C4-2B (cell line): ENCODE data around the gene MRPL41.
"Not testable (repeated sequence)": the region's sequence is repeated elsewhere in the genome, so short reads cannot be mapped to it uniquely, and the experiment has no call there.

Experiments used
- H3K27ac ChIP-seq: fragments of 450-650 bp; 2 replicates; pipeline ENCODE4 v1.5.1; 2017
- CTCF ChIP-seq: fragments of 450-650 bp; conservative IDR thresholded peaks from 2 replicates; pipeline ENCODE4 v1.5.1; 2017; ENCODE audit warnings: mild to moderate bottlenecking
- ZFX ChIP-seq: fragments of 450-650 bp; IDR thresholded peaks from 2 replicates; pipeline ENCODE4 v1.6.1; 2017

Gene MRPL41

GRCh38 chr9:137588311-137588710 lies 36.6 kb downstream of the MRPL41 start:
- TF ChIP-seq ZFX: no peak
- TF ChIP-seq CTCF: no peak
- H3K27ac ChIP-seq: peak overlapping the region; percentile 88; the same call in 1 of the 2 replicates

GRCh38 chr9:137588891-137589290 lies 37.2 kb downstream of the MRPL41 start:
- TF ChIP-seq CTCF: no peak
- TF ChIP-seq ZFX: no peak
- peak overlapping the region; percentile 88 for H3K27ac ChIP-seq

GRCh38 chr9:137589441-137590122 lies 37.9 kb downstream of the MRPL41 start:
- TF ChIP-seq CTCF (no peak), ZFX (peak; percentile 89)
- peak overlapping the region; percentile 88 for H3K27ac ChIP-seq

GRCh38 chr9:137590123-137590468 lies 38.4 kb downstream of the MRPL41 start:
- H3K27ac ChIP-seq: peak overlapping the region; percentile 88
- TF ChIP-seq CTCF (no peak), ZFX (peak; percentile 87; the same call in 1 of the 2 replicates)

- TF ChIP-seq ZFX: 0 out of 2 replicates have a peak, but pooled peaks have one; percentile 19
- TF ChIP-seq CTCF: no peak
- peak within 1 kb of the TSS; percentile 88 for H3K27ac ChIP-seq
Measured at GRCh38 chr9:137590469-137591383, 39.0 kb downstream of the MRPL41 start, which contains the start of gene ZMYND19. ZMYND19 (minus strand) TSS chr9:137590512; CDS start chr9:137590263, 249 bp downstream.

- TF ChIP-seq ZFX: no peak
- no peak for TF ChIP-seq CTCF
- H3K27ac ChIP-seq: peak overlapping the region; percentile 49
Measured at GRCh38 chr9:137592767-137593166, 41.1 kb downstream of the MRPL41 start.

- no peak for TF ChIP-seq CTCF
- no peak for TF ChIP-seq ZFX
- peak overlapping the region; percentile 49 for H3K27ac ChIP-seq
Measured at GRCh38 chr9:137593176-137593575, 41.5 kb downstream of the MRPL41 start.

- not testable (repeated sequence) for H3K27ac ChIP-seq
Measured at GRCh38 chr9:137596577-137596976, 44.9 kb downstream of the MRPL41 start.
